Fibroblast of lung (primary cell): Measurements from ENCODE around the gene RNASEH2C. TPM values are rescaled to one million over a fixed set of nuclear protein-coding genes. Genes with fewer than 3 reads are reported as not detected.
"Not testable (repeated sequence)": the region's sequence is repeated elsewhere in the genome, so short reads cannot be mapped to it uniquely, and the experiment has no call there.

Experiments used
- DNase-seq, 2 donors: peaks; one replicate each; pipeline versions ENCODE4 v3.0.0 to v3.0.0-alpha.2; 2010; ENCODE audit warnings: low read depth in 2 of 2
- H2AFZ ChIP-seq: 2 replicates; pipeline ENCODE4 v1.5.1; 2012; ENCODE audit warnings: low read length, control low read depth, inconsistent platforms
- H3K27ac ChIP-seq: 2 replicates; pipeline ENCODE4 v1.5.1; 2011; ENCODE audit warnings: low read length, control low read depth; ENCODE audit not compliant: insufficient read depth
- H3K27me3 ChIP-seq: 2 replicates; pipeline ENCODE4 v1.5.1; 2011; ENCODE audit warnings: mild to moderate bottlenecking, low read length; ENCODE audit not compliant: control insufficient read depth, insufficient read depth
- H3K36me3 ChIP-seq: 2 replicates; pipeline ENCODE4 v1.5.1; 2011; ENCODE audit warnings: low read length; ENCODE audit not compliant: control insufficient read depth, insufficient read depth
- H3K4me1 ChIP-seq: 2 replicates; pipeline ENCODE4 v1.5.1; 2011; ENCODE audit warnings: low read length; ENCODE audit not compliant: control insufficient read depth, insufficient read depth; ENCODE audit errors: extremely low read depth
- H3K4me2 ChIP-seq: 2 replicates; pipeline ENCODE4 v1.5.1; 2011; ENCODE audit warnings: low read length, control low read depth; ENCODE audit not compliant: insufficient read depth; ENCODE audit errors: extremely low read depth
- H3K4me3 ChIP-seq, 4 experiments: fragments of 200-600 bp in 1 of 4; sonication (generic) in 1 of 4; replicated peaks in 1 of 4; 2 replicates each; pipeline ENCODE4 v1.5.1; 2011 to 2016; ENCODE audit warnings: low read length in 4 of 4, low read depth in 3 of 4, mild to moderate bottlenecking in 3 of 4, control low read depth in 2 of 4, inconsistent platforms in 1 of 4, mixed read lengths in 1 of 4; ENCODE audit not compliant: insufficient read depth in 1 of 4; ENCODE audit errors: control extremely low read depth in 1 of 4
- H3K79me2 ChIP-seq: 2 replicates; pipeline ENCODE4 v1.5.1; 2012; ENCODE audit warnings: mild to moderate bottlenecking, low read length, inconsistent platforms; ENCODE audit not compliant: control insufficient read depth, insufficient read depth
- H3K9ac ChIP-seq: 2 replicates; pipeline ENCODE4 v1.5.1; 2011; ENCODE audit warnings: mild to moderate bottlenecking, low read length, control low read depth; ENCODE audit not compliant: insufficient read depth
- H3K9me3 ChIP-seq: 2 replicates; pipeline ENCODE4 v1.5.1; 2012; ENCODE audit warnings: low read depth, low read length; ENCODE audit not compliant: control insufficient read depth, insufficient read depth
- H4K20me1 ChIP-seq: 2 replicates; pipeline ENCODE4 v1.5.1; 2011; ENCODE audit warnings: low read length; ENCODE audit not compliant: control insufficient read depth, insufficient read depth; ENCODE audit errors: extremely low read depth
- CTCF ChIP-seq, 2 donors: IDR thresholded peaks in 1 of 2; conservative IDR thresholded peaks in 1 of 2; 1 replicate in 1 of 2; 2 replicates in 1 of 2; pipeline ENCODE4 v1.5.1; 2011 to 2012; ENCODE audit warnings: low read length in 2 of 2, control low read depth in 1 of 2, inconsistent platforms in 1 of 2, low read depth in 1 of 2, mild to moderate bottlenecking in 1 of 2
- EZH2 ChIP-seq: IDR thresholded peaks from 2 replicates; pipeline ENCODE4 v1.5.1; 2012; ENCODE audit warnings: low read length, control low read depth, mild to moderate bottlenecking; ENCODE audit errors: missing control alignments
- polyA plus RNA-seq, 2 donors: library from polyadenylated mRNA; depleted of rRNA in 1 of 2; stranded (reverse) in 1 of 2; unstranded in 1 of 2; fragments of >200 nt; gene quantifications; 2 replicates each; pipeline ENCODE4 v1.2.1, GENCODE V29; 2011 to 2012; ENCODE audit warnings: missing spikeins in 1 of 2
- total RNA-seq: library from RNA; depleted of rRNA; stranded (reverse); fragments of >200 nt; gene quantifications from 2 replicates; pipeline ENCODE4 v1.2.1, GENCODE V29; 2014

Gene RNASEH2C
- total and polyA plus RNA-seq, 2 donors (not counting 1 experiment from before 2014, with no cell fraction given): 12.6 to 29.1 TPM

GRCh38 chr11:65696802-65697552, 23.6 kb downstream of the RNASEH2C start:
- no peaks in the 10 kb centered on the region for H3K36me3 ChIP-seq
- H3K4me3 ChIP-seq: no peak overlapping the region
- H3K27ac ChIP-seq: no peak overlapping the region
- peaks cover 6% of the 10 kb centered on the region for H3K27me3 ChIP-seq
- H3K79me2 ChIP-seq: no peaks in the 10 kb centered on the region
- no peaks in the 10 kb centered on the region for H3K4me1 ChIP-seq
- no peak overlapping the region for H3K4me2 ChIP-seq
- H2AFZ ChIP-seq: no peak overlapping the region
- no peak for TF ChIP-seq CTCF (conservative IDR thresholded peaks at IDR 0.05 in 1 of 2, IDR thresholded peaks at IDR 0.05 in 1 of 2; ENCODE audit: low read depth in 1 of 2, low read length in 2 of 2)
- no peak for TF ChIP-seq EZH2
- H3K9ac ChIP-seq: no peak overlapping the region
- H4K20me1 ChIP-seq: no peaks in the 10 kb centered on the region
- DNase-seq: no peak
- H3K9me3 ChIP-seq: no peaks in the 10 kb centered on the region

GRCh38 chr11:65695459-65696241, 24.9 kb downstream of the RNASEH2C start:
- no peak overlapping the region for H3K4me2 ChIP-seq
- H3K27me3 ChIP-seq: peaks cover 6% of the 10 kb centered on the region
- no peak overlapping the region for H3K9ac ChIP-seq
- DNase-seq: no peak
- H3K4me3 ChIP-seq: no peak overlapping the region
- no peaks in the 10 kb centered on the region for H3K36me3 ChIP-seq
- no peak overlapping the region for H2AFZ ChIP-seq
- H3K79me2 ChIP-seq: no peaks in the 10 kb centered on the region
- H3K27ac ChIP-seq: no peak overlapping the region
- H4K20me1 ChIP-seq: no peaks in the 10 kb centered on the region
- H3K4me1 ChIP-seq: no peaks in the 10 kb centered on the region
- TF ChIP-seq CTCF (conservative IDR thresholded peaks at IDR 0.05 in 1 of 2, IDR thresholded peaks at IDR 0.05 in 1 of 2; ENCODE audit: low read depth in 1 of 2, low read length in 2 of 2) (no peak), EZH2 (no peak)
- H3K9me3 ChIP-seq: no peaks in the 10 kb centered on the region

- DNase-seq: no peak
- TF ChIP-seq EZH2 (no peak), CTCF (conservative IDR thresholded peaks at IDR 0.05 in 1 of 2, IDR thresholded peaks at IDR 0.05 in 1 of 2; ENCODE audit: low read depth in 1 of 2, low read length in 2 of 2) (no peak)
- Histone ChIP-seq H3K9me3 (no peaks in the 10 kb centered on the region), H3K4me1 (no peaks in the 10 kb centered on the region), H3K79me2 (no peaks in the 10 kb centered on the region), H3K27ac (no peak overlapping the region), H3K4me2 (no peak overlapping the region), H4K20me1 (no peaks in the 10 kb centered on the region), H3K27me3 (peaks cover 3% of the 10 kb centered on the region), H2AFZ (no peak overlapping the region), H3K4me3 (no peak overlapping the region), H3K9ac (no peak overlapping the region), H3K36me3 (no peaks in the 10 kb centered on the region)
These were observed 28.2 kb downstream of the RNASEH2C start for GRCh38 chr11:65692367-65692766.

GRCh38 chr11:65691847-65692246, 28.8 kb downstream of the RNASEH2C start:
- not testable (repeated sequence) for H3K4me3 ChIP-seq, H3K9me3 ChIP-seq, H2AFZ ChIP-seq, H4K20me1 ChIP-seq, H3K27ac ChIP-seq, H3K9ac ChIP-seq, DNase-seq, H3K36me3 ChIP-seq, H3K27me3 ChIP-seq, H3K4me2 ChIP-seq, H3K79me2 ChIP-seq, H3K4me1 ChIP-seq
